ENCODE data around the gene PI4K2B. TPM values are rescaled to one million over a fixed set of nuclear protein-coding genes. Genes with fewer than 3 reads are reported as not detected.

The PI4K2B gene
- total RNA-seq, 4 donors from 2014 or later, result 17.9 to 25.6 (median 18.8) TPM

Other genes with a start within 250 kb of the PI4K2B start
- under 1 TPM; 0.04 to 0.52 (median 0.22) TPM for gene LGI2, start 203.1 kb upstream of the PI4K2B start, total RNA-seq
- gene SEPSECS, start 73.6 kb upstream of the PI4K2B start, total RNA-seq, result 1 to 10 TPM; 6.4 to 8.5 (median 7.2) TPM
- gene ZCCHC4, start 78.7 kb downstream of the PI4K2B start, total RNA-seq, result 10 to 100 TPM in 3 of 4 donors, 1 to 10 TPM in 1; 5.7 to 13.7 (median 10.6) TPM
- gene ANAPC4, start 143.2 kb downstream of the PI4K2B start, total RNA-seq, result 10 to 100 TPM; 14.9 to 32.0 (median 19.2) TPM